Left lung (tissue), 10 donors: Measurements from ENCODE around the gene AAK1. TPM values are rescaled to one million over a fixed set of nuclear protein-coding genes. Genes with fewer than 3 reads are reported as not detected.

Source experiments
- ATAC-seq: fragments of 200-7000 bp; cut with Tn5 transposase; one replicate; pipeline ENCODE4 v1.9.1; 2020; ENCODE audit warnings: moderate library complexity
- DNase-seq, 4 donors: peaks; one replicate each; pipeline ENCODE4 v3.0.0-alpha.2; 2013 to 2020
- H3K27ac ChIP-seq, 2 donors: fragments of 200-600 bp; sonication (generic) in 1 of 2; one replicate each; pipeline versions ENCODE4 v1.5.0 to v1.8.0; 2020 to 2021
- H3K27me3 ChIP-seq, 2 donors: fragments of 200-600 bp; sonication (generic) in 1 of 2; one replicate each; pipeline versions ENCODE4 v1.5.0 to v1.8.0; 2020 to 2021
- H3K36me3 ChIP-seq, 2 donors: fragments of 200-600 bp; sonication (generic) in 1 of 2; one replicate each; pipeline versions ENCODE4 v1.5.0 to v1.8.0; 2020 to 2021
- H3K4me1 ChIP-seq, 2 donors: fragments of 200-600 bp; one replicate each; pipeline ENCODE4 v1.8.0; 2021
- H3K4me3 ChIP-seq, 2 donors: fragments of 200-600 bp; sonication (generic) in 1 of 2; one replicate each; pipeline versions ENCODE4 v1.5.0 to v1.8.0; 2020 to 2021; ENCODE audit warnings: mild to moderate bottlenecking in 1 of 2
- H3K9me3 ChIP-seq, 2 donors: fragments of 200-600 bp; sonication (generic) in 1 of 2; one replicate each; pipeline versions ENCODE4 v1.5.0 to v1.8.0; 2020 to 2021
- intact Hi-C, 2 donors: fragments of 100-400 bp; cut with DNase I; formaldehyde crosslinking; loops; one replicate each; pipeline versions ENCODE4 v1.11.2 to v1.14.2; 2022
- polyA plus RNA-seq, 6 donors: library from polyadenylated mRNA; unstranded; fragments of 120-200 nt; gene quantifications; one replicate each; pipeline ENCODE4 v1.2.1, GENCODE V29; 2013; ENCODE audit not compliant: insufficient read length in 6 of 6
- total RNA-seq, 2 donors: library from RNA; stranded (reverse); fragmentation: NEBNext Ultra II Directional; extraction: Animal tissue kit (Norgen Biotek cat#: 25700); gene quantifications; one replicate each; pipeline ENCODE4 v1.2.1, GENCODE V29; 2021
- TF ChIP-seq, protein P1 (sequence below), 2 donors: fragments of 200-600 bp; sonication (generic) in 1 of 2; IDR thresholded peaks; one replicate each; pipeline versions ENCODE4 v1.5.0 to v1.8.0; 2021; ENCODE audit warnings: antibody characterized with exemption in 2 of 2
- donor health status: DM: no; HTN: yes; CAD: no.
- donor health status: DM: no; HTN: no; CAD: no.

AAK1 gene
- total and polyA plus RNA-seq, 8 donors = 19.0 to 70.7 (median 22.4) TPM

DNA sequence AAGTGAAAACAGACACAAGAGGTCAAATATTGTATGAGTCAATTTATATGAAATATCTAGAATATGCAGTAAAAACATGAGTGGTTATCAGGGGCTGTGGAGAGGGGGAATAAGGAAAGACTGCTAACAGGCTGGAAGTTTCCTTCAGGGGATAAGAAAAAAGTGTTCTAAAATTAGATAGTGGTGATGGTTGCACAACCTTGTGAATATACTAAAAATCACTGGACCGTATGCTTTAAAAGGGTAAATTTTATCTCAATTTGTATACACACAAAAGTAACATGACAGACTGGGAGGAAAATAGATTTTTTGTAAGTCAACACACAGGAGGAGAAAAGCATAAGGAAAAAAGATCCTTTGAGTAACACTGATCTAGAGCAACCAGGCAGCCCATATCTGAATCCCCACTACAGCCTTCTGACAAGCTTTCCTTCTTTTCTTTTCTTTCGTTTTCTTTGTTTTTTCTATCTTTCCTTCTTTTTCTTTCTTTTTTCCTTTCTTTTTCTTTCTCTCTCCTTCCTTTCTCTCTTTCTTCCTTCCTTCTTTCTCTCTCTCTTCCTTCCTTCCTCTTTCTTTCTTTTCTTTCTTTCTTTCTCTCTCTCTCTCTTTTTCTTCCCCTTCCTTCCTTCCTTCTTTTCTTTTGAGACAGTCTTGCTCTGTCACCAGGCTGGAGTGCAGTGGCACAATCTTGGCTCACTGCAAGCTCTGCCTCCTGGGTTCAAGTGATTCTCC lies 95.4 kb downstream of the AAK1 start:
- Histone ChIP-seq H3K27ac (no peak overlapping the region), H3K4me1 (peaks cover 0 to 30% of the 10 kb centered on the region in 2 donors), H3K36me3 (peaks cover 0 to 13% of the 10 kb centered on the region in 2 donors), H3K4me3 (no peak overlapping the region), H3K27me3 (no peaks in the 10 kb centered on the region), H3K9me3 (no peaks in the 10 kb centered on the region)
- TF ChIP-seq, protein P1, sequence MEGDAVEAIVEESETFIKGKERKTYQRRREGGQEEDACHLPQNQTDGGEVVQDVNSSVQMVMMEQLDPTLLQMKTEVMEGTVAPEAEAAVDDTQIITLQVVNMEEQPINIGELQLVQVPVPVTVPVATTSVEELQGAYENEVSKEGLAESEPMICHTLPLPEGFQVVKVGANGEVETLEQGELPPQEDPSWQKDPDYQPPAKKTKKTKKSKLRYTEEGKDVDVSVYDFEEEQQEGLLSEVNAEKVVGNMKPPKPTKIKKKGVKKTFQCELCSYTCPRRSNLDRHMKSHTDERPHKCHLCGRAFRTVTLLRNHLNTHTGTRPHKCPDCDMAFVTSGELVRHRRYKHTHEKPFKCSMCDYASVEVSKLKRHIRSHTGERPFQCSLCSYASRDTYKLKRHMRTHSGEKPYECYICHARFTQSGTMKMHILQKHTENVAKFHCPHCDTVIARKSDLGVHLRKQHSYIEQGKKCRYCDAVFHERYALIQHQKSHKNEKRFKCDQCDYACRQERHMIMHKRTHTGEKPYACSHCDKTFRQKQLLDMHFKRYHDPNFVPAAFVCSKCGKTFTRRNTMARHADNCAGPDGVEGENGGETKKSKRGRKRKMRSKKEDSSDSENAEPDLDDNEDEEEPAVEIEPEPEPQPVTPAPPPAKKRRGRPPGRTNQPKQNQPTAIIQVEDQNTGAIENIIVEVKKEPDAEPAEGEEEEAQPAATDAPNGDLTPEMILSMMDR (IDR thresholded peaks at IDR 0.05) = no peak
- intact Hi-C loops = no loop called here
- DNase-seq (no peak), ATAC-seq (no peak)

DNA sequence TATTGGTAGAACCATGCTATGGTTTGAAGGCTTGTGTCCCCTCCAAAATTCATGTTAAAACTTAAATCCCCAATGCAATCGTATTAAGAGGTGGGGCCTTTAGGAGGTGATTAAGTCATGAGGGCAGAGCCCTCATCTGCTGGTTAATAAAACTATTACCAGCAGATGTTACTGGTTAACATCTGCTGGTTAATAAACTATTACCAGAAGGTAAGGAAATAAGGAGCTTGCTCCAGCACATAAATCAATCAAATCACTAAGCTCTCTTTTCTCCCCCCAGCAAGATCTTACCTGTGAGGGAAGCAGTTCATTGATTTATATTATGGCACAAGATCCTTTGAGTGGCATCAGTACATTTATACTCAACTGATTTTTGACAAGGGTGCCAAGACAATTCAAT lies 96.9 kb downstream of the AAK1 start:
- peaks cover 0 to 30% of the 10 kb centered on the region in 2 donors for H3K4me1 ChIP-seq
- TF ChIP-seq, protein P1 (IDR thresholded peaks at IDR 0.05) = no peak
- ATAC-seq = no peak
- H3K27ac ChIP-seq = no peak overlapping the region
- H3K27me3 ChIP-seq = no peaks in the 10 kb centered on the region
- H3K36me3 ChIP-seq = peaks cover 0 to 28% of the 10 kb centered on the region in 2 donors
- H3K4me3 ChIP-seq = no peak overlapping the region
- H3K9me3 ChIP-seq = no peaks in the 10 kb centered on the region
- DNase-seq = no peak
- intact Hi-C loops = no loop called here

DNA sequence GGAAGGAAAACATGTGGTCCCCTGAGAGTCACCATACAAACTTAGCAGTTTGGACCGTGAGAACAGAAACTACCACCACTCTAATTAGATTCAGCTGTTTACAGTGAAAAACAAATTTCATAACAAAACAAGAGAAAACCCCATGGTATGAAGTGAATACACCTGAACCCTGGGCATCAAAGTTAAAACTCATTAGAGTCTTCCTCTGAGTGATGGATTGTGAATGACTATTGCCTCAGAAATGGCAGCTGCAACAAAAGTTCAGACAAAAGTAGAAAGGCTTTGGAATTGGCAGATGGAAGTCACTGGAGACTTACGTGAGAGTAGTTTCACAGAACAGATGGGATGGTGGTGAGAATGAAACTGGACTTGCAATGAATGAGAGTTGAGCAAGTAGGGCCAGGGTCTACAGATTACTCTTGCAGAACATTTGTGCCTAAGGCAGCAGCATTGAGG lies 98.0 kb downstream of the AAK1 start:
- TF ChIP-seq, protein P1 (IDR thresholded peaks at IDR 0.05) = no peak
- Histone ChIP-seq H3K36me3 (peaks cover 0 to 39% of the 10 kb centered on the region in 2 donors), H3K27me3 (no peaks in the 10 kb centered on the region), H3K4me1 (peaks cover 0 to 22% of the 10 kb centered on the region in 2 donors), H3K9me3 (no peaks in the 10 kb centered on the region), H3K27ac (no peak overlapping the region), H3K4me3 (no peak overlapping the region)
- intact Hi-C loops = no loop called here
- DNase-seq = no peak
- no peak for ATAC-seq

DNA sequence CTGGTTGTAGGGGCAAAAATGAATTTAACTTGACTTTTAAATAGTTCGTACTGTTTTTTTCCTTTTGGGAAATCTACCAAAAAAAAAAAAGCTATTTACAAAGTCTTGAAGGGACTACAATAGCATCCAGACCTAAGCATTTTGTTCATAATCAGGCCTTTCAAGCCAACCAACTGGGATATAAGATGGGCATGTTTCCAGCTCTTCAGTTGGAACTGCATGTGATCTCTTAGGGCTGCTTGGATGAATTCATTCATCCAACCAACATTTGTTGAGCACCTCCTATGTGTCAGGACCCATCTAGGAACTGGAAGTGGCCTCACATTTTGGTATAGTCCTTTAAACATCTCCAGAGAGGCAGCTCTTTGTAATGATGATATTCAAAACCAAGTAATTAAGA lies 98.6 kb downstream of the AAK1 start:
- no peak overlapping the region for H3K4me3 ChIP-seq
- DNase-seq = peak in 1 of 4 donors; percentile 19
- peaks cover 0 to 41% of the 10 kb centered on the region in 2 donors for H3K36me3 ChIP-seq
- intact Hi-C loops = no loop called here
- ATAC-seq = no peak
- H3K27ac ChIP-seq = no peak overlapping the region
- H3K4me1 ChIP-seq = peaks cover 0 to 16% of the 10 kb centered on the region in 2 donors
- TF ChIP-seq, protein P1 (IDR thresholded peaks at IDR 0.05) = no peak
- no peaks in the 10 kb centered on the region for H3K9me3 ChIP-seq
- no peaks in the 10 kb centered on the region for H3K27me3 ChIP-seq

DNA sequence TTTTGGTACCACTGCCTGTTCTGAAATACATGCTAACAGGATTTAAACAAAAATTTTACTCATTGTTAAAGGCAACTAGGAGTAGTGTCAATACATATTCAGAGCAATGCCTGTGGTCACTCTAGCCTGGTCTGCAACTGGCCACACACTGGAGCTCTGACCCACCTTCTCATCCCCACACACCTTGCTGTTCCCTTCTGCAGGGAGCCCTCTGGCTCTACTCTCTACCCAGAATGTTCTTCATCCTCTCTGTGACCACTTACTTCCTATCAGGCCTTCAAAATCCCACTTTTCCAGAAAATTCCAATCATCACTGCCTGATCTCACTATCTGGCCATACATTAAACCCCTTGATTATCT lies 104.0 kb downstream of the AAK1 start:
- DNase-seq = no peak
- Histone ChIP-seq H3K4me3 (no peak overlapping the region), H3K27me3 (no peaks in the 10 kb centered on the region), H3K36me3 (peaks cover 0 to 68% of the 10 kb centered on the region in 2 donors), H3K9me3 (no peaks in the 10 kb centered on the region), H3K4me1 (peaks cover 0 to 30% of the 10 kb centered on the region in 2 donors), H3K27ac (no peak overlapping the region)
- ATAC-seq = no peak
- intact Hi-C loops = no loop called here
- TF ChIP-seq, protein P1 (IDR thresholded peaks at IDR 0.05) = no peak
